Neural crest cell (in vitro differentiated cells): Measurements from ENCODE around the gene DLG5. TPM values are rescaled to one million over a fixed set of nuclear protein-coding genes. Genes with fewer than 3 reads are reported as not detected.

ENCODE experiments used
- DNase-seq: peaks from one replicate; pipeline ENCODE4 v3.0.0; 2021; ENCODE audit warnings: low read depth, mixed read lengths, low spot score
- H3K27ac Mint-ChIP-seq: one replicate; pipeline ENCODE4 v1.8.0; 2021; ENCODE audit warnings: mild to moderate bottlenecking, mixed read lengths; ENCODE audit not compliant: unreplicated experiment
- H3K27me3 Mint-ChIP-seq: 2 replicates; pipeline ENCODE4 v1.8.0; 2021; ENCODE audit warnings: low read depth, mild to moderate bottlenecking, mixed read lengths
- H3K36me3 Mint-ChIP-seq: 2 replicates; pipeline ENCODE4 v1.8.0; 2021; ENCODE audit warnings: low read depth, mild to moderate bottlenecking, mixed read lengths
- H3K4me1 Mint-ChIP-seq: 2 replicates; pipeline ENCODE4 v1.8.0; 2021; ENCODE audit warnings: mixed read lengths
- H3K4me3 Mint-ChIP-seq: one replicate; pipeline ENCODE4 v1.8.0; 2021; ENCODE audit warnings: mild to moderate bottlenecking, mixed read lengths
- H3K9me3 Mint-ChIP-seq: 2 replicates; pipeline ENCODE4 v1.8.0; 2021; ENCODE audit warnings: mixed read lengths
- CTCF ChIP-seq: fragments of 200-600 bp; sonication (generic); conservative IDR thresholded peaks from 2 replicates; pipeline ENCODE4 v1.5.0; 2021; ENCODE audit warnings: antibody characterized with exemption, mild to moderate bottlenecking
- total RNA-seq: library from RNA; stranded (reverse); gene quantifications from 2 replicates; pipeline ENCODE4 v1.2.1, GENCODE V29; 2021

DLG5 gene
- total RNA-seq, 1 donor from 2014 or later = 87.3 TPM

- Mint-ChIP-seq H3K27me3 (no peaks in the 10 kb centered on the region), H3K9me3 (no peaks in the 10 kb centered on the region), H3K4me1 (no peaks in the 10 kb centered on the region), H3K4me3 (no peak overlapping the region), H3K27ac (peak overlapping the region; percentile 90), H3K36me3 (peaks cover 7% of the 10 kb centered on the region)
- DNase-seq = no peak
- TF ChIP-seq CTCF = no peak
These were observed 108.2 kb downstream of the DLG5 start for GRCh38 chr10:77818378-77818777.

GRCh38 chr10:77817541-77817940, 109.0 kb downstream of the DLG5 start:
- Mint-ChIP-seq H3K4me1 (no peaks in the 10 kb centered on the region), H3K27me3 (no peaks in the 10 kb centered on the region), H3K36me3 (peaks cover 8% of the 10 kb centered on the region)

GRCh38 chr10:77816311-77816710, 110.2 kb downstream of the DLG5 start:
- H3K9me3 Mint-ChIP-seq = no peaks in the 10 kb centered on the region
- H3K4me3 Mint-ChIP-seq = no peak overlapping the region
- no peaks in the 10 kb centered on the region for H3K4me1 Mint-ChIP-seq
- DNase-seq = no peak
- H3K27ac Mint-ChIP-seq = no peak overlapping the region
- peaks cover 5% of the 10 kb centered on the region for H3K36me3 Mint-ChIP-seq
- H3K27me3 Mint-ChIP-seq = no peaks in the 10 kb centered on the region
- no peak for TF ChIP-seq CTCF

More at GRCh38 chr10:77817541-77817940, 109.0 kb downstream of the DLG5 start:
- no peak for DNase-seq
- no peak for TF ChIP-seq CTCF
- Mint-ChIP-seq H3K9me3 (no peaks in the 10 kb centered on the region), H3K27ac (no peak overlapping the region), H3K4me3 (no peak overlapping the region)

- Mint-ChIP-seq H3K27me3 (no peaks in the 10 kb centered on the region), H3K4me3 (no peak overlapping the region), H3K4me1 (no peaks in the 10 kb centered on the region), H3K9me3 (no peaks in the 10 kb centered on the region), H3K36me3 (peaks cover 5% of the 10 kb centered on the region), H3K27ac (peak overlapping the region; percentile 35)
- no peak for DNase-seq
- TF ChIP-seq CTCF = no peak
These were observed 113.8 kb downstream of the DLG5 start for GRCh38 chr10:77812741-77813140.

GRCh38 chr10:77811831-77812430, 114.6 kb downstream of the DLG5 start:
- no peaks in the 10 kb centered on the region for H3K4me1 Mint-ChIP-seq
- no peak for TF ChIP-seq CTCF
- H3K27me3 Mint-ChIP-seq = no peaks in the 10 kb centered on the region
- DNase-seq = no peak
- H3K9me3 Mint-ChIP-seq = no peaks in the 10 kb centered on the region
- no peak overlapping the region for H3K4me3 Mint-ChIP-seq
- H3K36me3 Mint-ChIP-seq = peaks cover 8% of the 10 kb centered on the region
- no peak overlapping the region for H3K27ac Mint-ChIP-seq
